Fibroblast of skin of left biceps (primary cell): ENCODE results near the gene SH2D3A.
"Not testable (repeated sequence)": the region's sequence is repeated elsewhere in the genome, so short reads cannot be mapped to it uniquely, and the experiment has no call there.

Experiments used
- DNase-seq, 2 experiments: peaks; one replicate each; pipeline ENCODE4 v3.0.0-alpha.2; 2013; ENCODE audit warnings: low read depth in 2 of 2

Gene SH2D3A

GRCh38 chr19:6721773-6722172, 45.5 kb downstream of the SH2D3A start:
- no peak for DNase-seq

DNA sequence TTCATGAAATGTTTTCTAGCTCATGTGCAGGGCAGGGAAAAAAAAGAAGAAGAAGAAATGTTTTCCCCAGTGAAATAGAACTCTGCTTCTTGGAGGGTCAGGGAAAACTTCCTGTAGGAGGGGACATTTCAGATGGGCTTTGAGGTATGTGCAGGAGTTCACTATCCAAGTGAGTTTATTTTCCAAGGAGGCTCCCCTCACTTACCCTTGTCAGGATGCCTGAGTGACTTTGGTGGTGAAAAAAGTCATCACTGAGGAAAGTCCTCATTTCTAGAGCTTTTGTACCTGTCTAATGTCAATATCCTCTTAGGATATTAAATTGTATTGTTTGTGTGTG, 46.1 kb downstream of the SH2D3A start:
- no peak for DNase-seq

DNA sequence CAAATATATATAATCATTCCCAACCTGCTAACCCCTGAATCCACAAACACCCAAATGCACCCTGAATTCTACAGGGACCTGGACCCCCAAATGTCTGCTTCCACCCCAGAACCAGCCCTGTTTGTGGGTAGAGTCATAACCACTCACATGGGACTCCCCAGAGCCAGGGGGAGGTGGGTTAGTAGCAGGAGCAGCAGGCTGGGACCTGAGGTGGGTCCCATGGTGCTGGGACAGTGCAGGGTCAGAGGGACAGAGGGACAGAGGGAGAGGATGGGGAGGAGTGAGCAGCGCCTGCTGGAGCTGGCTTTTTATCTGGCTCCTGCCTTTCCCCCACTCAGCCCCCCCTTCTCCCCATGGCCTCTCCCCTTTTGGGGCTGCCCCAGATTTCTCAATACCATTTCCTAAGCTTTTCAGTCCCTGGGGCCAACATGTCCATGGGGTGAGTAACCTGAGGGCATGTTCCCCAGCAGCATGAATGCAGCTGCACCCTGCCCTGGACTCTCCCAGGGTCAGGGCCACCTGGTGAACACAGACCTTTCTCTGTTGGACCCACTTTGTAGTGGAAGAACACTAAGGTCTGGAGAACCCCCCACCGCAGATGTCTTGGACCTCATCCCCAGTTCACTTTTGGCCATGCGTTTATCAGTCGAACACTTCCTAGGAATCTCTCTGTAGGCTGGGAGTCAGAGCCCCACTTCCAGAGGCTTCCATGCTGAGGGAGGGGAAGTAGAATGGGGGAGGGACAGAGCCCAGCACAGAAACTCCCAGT, 46.7 kb downstream of the SH2D3A start, which contains the start of gene C3:
Gene C3 (minus strand): TSS at position 282 of the 769 bp plus-strand sequence. CDS start 61 bp downstream, at position 221.
- no peak for DNase-seq

DNA sequence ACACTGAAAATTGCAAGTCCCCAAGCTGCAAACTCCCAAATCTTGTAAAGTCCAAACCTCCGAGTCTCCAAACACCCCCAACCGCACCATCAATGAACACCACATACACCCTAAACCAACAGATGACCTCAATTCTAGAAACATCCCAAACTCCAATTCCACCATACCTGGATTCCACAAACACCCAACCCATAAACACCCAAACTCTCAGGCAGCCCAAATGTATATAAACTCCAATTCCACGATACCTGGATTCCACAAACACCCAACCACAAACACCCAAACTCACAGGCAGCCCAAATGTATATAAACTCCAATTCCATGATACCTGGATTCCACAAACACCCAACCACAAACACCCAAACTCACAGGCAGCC, 47.3 kb downstream of the SH2D3A start:
- no peak for DNase-seq

DNA sequence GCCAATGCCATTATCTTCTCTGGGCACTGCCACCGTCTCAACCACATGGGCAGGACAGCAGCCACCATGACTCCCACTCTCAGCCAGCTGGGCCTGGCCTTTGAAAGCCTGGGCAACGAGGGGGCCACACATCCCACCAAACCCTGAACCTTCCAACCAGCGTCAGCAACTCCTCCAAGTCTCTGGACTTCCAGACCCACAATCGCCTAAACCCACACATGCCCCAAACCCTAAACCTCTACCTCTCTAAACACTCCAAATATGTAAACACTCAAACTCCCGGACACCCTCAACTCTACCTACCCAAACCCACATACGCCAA, 47.7 kb downstream of the SH2D3A start:
- DNase-seq: no peak

DNA sequence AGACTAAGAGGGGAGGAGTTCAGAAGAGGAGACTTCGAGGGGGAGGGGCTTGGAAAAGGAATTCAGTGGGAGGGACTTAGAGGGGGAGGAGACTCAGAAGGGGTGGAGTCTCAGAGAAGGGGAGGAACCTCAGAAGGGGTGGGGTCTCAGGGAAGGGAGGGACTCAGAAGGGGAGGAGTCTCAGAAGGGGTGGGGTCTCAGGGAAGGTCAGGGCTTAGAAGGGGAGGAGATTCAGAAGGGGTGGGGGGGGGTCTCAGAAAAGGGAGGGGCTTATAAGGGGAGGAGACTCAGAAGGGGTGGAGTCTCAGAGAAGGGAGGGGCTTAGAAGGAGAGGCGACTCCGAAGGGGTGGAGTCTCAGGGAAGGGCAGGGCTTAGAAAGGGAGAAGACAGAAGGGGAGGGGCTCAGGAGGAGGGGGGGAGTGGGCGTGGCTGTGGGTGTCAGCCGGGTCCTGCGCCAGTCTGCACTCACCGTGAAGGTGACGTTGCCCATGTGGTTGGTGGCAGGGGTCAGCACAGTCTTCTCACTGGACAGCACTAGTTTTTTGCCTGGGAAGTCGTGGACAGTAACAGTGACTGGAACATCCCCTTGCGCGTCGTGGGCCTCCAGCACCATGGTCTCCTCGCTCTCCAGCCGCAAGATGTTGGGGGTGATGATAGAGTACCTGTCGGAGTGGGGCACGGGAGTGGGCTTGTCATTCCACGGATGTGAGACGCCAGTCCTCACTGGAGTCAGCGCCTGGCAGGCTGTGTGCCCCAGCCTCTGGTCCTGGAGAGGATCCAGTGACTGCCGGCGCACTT, 48.3 kb downstream of the SH2D3A start:
- no peak for DNase-seq

- DNase-seq: no peak
Measured at GRCh38 chr19:6718111-6718740, 49.0 kb downstream of the SH2D3A start.

DNA sequence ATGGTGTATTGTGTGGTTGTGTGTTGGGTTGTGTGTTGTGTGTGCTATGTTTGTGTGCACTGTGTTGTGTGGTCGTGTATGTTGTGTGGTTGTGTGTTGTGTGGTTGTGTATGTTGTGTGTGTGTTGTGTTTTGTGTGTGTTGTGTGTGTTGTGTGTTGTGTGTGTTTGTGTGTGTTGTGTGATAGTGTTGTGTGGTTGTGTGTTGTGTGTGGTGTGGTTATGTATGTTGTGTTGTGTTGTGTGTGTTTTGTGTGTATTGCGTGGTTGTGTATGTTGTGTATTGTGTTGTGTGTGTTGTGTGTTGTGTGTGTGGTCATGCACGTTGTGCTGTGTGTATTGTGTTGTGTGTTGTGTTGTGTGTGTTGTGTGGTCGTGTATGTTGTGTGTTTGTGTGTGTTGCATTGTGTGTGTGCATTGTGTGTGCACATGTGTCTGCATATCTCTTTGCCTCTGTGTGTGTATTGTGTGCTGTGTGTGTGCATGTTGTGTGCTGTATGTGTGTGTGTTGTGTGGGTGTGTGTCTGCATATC, 49.7 kb downstream of the SH2D3A start:
- DNase-seq: no peak

GRCh38 chr19:6717036-6717435, 50.2 kb downstream of the SH2D3A start:
- DNase-seq: no peak

GRCh38 chr19:6716610-6716970, 50.6 kb downstream of the SH2D3A start:
- no peak for DNase-seq

DNA sequence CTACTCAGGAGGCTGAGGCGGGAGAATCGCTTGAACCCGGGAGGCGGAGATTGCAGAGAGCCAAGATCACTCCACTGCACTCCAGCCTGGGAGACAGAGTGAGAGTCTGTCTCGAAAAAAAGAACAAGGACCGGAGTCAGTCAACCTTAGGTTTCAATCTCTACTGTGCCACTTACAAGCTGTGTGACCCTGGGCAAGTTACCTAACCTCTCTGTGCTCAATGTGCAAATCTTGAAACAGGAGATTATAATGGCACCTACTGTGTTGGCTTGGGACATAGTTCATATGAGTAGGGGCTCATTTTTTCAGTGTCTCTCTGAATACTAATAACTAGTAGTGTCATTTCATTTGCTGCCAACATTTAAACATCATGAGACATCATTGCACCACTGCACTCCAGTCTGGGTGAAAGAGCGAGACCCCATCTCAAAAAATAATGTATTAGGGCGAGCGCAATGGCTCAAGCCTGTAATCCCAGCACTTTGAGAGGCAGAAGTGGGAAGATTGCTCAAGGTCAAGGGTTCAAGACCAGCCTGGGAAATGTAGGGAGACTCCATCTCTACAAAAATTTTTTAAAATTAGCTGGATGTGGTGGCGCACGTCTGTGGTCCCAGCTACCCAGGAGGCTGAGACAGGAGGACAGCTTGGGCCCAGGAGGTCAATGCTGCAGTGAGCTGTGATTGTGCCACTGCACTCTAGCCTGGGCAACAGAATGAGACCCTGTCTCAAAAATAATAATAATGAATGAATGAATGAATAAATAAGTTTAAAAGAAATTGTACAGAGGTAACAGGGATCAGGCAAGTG, 52.3 kb downstream of the SH2D3A start:
- DNase-seq: no peak

- no peak for DNase-seq
Measured at GRCh38 chr19:6713773-6714692, 53.2 kb downstream of the SH2D3A start.

- no peak for DNase-seq
Measured at GRCh38 chr19:6712692-6713670, 54.3 kb downstream of the SH2D3A start.

DNA sequence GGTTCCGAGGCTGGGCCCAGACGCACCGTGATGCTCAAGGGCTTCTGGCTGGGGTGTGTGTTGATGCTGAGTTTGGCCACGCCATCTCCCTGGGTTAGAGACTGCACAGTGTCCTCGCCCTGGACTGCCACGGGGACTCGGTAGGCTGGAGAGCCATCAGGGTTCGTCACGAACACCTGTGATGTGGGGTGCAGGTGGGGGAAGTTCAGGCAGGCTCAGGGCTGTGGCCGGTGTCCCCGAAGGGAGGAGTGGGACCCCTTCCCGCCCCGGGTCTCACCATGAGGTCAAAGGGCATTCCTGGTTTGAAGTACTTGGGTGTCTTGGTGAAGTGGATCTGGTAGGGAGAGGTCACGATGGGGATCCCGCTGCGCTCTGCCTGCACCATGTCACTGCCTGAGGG, 55.0 kb downstream of the SH2D3A start:
- no peak for DNase-seq

DNA sequence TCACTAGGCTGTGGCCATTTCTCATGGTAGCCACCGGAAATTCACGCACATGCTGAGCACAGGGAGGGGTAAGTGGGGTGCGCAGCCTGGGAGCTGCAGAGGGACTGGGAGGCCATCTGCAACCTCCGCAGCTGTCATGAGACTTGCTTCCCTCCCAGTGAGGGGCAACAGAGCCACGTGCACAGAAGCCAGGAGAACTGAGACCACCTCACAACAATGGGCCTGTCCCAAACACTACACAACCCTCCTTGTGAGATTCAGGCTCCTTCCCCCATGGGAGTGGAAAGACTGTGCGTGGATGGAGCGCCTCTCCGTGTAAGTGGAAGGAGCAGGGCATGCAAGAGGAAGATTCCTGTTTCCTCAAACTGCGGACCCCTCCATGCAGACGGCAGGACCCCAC, 55.6 kb downstream of the SH2D3A start:
- no peak for DNase-seq

DNA sequence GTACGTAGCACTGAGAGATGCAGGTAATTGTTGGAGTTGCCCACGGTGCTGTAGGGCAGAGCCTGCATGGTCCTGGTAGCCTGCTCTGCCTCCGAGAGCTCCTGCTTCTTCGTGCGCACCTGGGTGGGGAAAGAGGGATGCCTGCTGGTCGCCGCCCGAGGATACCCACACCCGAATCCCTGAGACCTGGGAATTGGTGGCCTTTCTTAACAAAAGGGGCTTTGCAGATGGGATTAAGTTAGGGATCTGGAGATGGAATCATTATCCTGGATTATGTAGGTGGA, 56.2 kb downstream of the SH2D3A start:
- DNase-seq: no peak

GRCh38 chr19:6710273-6711077, 56.8 kb downstream of the SH2D3A start:
- no peak for DNase-seq

- DNase-seq: no peak
Measured at GRCh38 chr19:6709549-6709948, 57.7 kb downstream of the SH2D3A start.

- DNase-seq: not testable (repeated sequence)
Measured at GRCh38 chr19:6708913-6709312, 58.3 kb downstream of the SH2D3A start.
